Lower leg skin (tissue), 4 donors: Measurements from ENCODE around the gene VIT. TPM values are rescaled to one million over a fixed set of nuclear protein-coding genes. Genes with fewer than 3 reads are reported as not detected.
A peak's percentile ranks its signal among the peaks of the same experiment; 100 is the strongest.

ENCODE experiments used
- DNase-seq, 2 donors: peaks; one replicate each; pipeline ENCODE4 v3.0.0-alpha.2; 2019; ENCODE audit warnings: low spot score in 2 of 2
- H3K4me3 ChIP-seq: fragments of 200-600 bp; sonication (generic); 2 replicates; pipeline ENCODE4 v1.5.1; 2017; ENCODE audit warnings: mild to moderate bottlenecking, low read depth; ENCODE audit not compliant: poor library complexity, severe bottlenecking
- POLR2A ChIP-seq, 2 donors: fragments of 450-650 bp; IDR thresholded peaks; one replicate each; pipeline ENCODE4 v1.6.1; 2016 to 2017; ENCODE audit warnings: antibody characterized with exemption in 2 of 2, mild to moderate bottlenecking in 1 of 2, moderate library complexity in 1 of 2
- WGBS, 2 donors: methylation state at CpG; one replicate each; pipeline ENCODE4 v1.1.5; 2018; 5-methylcytosine and 5-hydroxymethylcytosine counted together
- intact Hi-C: fragments of 100-400 bp; cut with DNase I; formaldehyde crosslinking; loops from one replicate; pipeline ENCODE4 v1.15.0; 2023; ENCODE audit warnings: low total_unique reads
- total RNA-seq, 4 donors: library from RNA; depleted of rRNA; stranded (reverse); fragments of >200 nt; gene quantifications; one replicate each; pipeline ENCODE4 v1.1.0, GENCODE V29; 2016
- TF ChIP-seq, protein P1 (sequence below), 3 donors: fragments of 450-650 bp; IDR thresholded peaks; one replicate each; pipeline ENCODE4 v1.5.1; 2016; ENCODE audit warnings: antibody characterized with exemption in 3 of 3, mild to moderate bottlenecking in 3 of 3, moderate library complexity in 2 of 3

Gene VIT
- total RNA-seq, 4 donors from 2014 or later = 10.0 to 23.7 (median 13.8) TPM

DNA sequence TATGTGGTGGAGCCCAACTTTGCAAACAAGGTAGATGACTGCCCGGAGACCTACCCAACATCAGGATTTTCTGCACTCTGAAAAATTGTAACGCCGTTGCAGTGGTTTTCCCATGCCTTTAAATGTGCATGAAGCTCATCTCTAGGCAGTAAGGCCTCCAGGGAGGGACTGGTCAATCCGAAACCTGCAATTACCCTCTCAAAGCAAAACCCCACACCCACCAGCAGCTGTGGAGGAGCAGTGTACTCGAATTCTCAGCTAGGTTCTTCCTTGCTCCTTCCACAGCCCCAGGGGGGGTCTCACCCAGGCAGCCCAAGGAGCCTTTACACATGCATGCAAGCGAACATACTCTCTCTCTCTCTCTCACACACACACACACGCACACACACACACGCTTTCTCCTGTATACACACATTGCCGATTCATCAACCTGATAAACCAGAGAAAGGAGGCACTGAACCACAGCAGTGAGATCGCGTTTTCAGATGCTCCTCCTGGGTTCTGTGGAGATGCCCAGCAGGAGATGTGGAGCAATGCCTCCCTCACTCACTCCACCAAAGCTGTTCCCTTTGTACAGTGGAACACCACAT, 109.2 kb downstream of the VIT start:
- 88% methylated on average over 11 of the region's 11 CpGs for WGBS, 2 donors
- H3K4me3 ChIP-seq = no peak overlapping the region
- no peak for TF ChIP-seq POLR2A (IDR thresholded peaks at IDR 0.05)
- TF ChIP-seq, protein P1, sequence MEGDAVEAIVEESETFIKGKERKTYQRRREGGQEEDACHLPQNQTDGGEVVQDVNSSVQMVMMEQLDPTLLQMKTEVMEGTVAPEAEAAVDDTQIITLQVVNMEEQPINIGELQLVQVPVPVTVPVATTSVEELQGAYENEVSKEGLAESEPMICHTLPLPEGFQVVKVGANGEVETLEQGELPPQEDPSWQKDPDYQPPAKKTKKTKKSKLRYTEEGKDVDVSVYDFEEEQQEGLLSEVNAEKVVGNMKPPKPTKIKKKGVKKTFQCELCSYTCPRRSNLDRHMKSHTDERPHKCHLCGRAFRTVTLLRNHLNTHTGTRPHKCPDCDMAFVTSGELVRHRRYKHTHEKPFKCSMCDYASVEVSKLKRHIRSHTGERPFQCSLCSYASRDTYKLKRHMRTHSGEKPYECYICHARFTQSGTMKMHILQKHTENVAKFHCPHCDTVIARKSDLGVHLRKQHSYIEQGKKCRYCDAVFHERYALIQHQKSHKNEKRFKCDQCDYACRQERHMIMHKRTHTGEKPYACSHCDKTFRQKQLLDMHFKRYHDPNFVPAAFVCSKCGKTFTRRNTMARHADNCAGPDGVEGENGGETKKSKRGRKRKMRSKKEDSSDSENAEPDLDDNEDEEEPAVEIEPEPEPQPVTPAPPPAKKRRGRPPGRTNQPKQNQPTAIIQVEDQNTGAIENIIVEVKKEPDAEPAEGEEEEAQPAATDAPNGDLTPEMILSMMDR (IDR thresholded peaks at IDR 0.05) = no peak
- DNase-seq = peak in 1 of 2 donors; percentile 57
- intact Hi-C loops = no loop called here

DNA sequence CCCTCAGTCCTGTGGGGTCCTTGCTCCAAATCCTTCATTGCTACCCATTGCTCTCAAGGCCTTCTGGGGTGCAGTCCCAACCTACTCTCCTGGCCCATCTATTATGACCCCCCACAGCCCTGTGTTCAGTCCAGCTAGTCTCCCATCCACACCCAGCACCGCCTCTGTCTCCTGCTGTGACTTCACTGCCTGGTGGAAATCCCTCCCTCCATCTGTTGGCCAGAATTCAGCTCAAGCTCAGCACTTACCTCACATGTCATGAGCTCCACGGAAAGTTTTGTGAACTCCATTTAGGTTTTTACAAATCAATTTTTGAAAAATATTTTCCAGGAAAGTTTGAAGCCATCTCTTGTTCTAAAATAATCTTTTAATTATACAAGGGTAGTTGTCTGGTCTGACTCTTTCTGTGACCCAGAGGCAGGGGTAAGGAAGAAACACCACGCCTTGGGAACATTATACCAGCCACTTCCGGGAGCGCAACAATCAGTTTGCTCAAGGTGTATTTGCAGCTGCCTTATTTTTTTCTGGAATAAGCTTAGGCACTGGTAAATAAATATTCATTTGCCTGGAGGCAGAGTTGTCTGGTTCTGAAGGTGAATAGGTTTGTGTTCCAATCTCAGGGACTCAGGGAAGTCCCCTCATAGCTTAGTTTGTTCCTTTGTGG, 110.8 kb downstream of the VIT start:
- peak in 1 of 2 donors; percentile 28 for DNase-seq
- TF ChIP-seq POLR2A (IDR thresholded peaks at IDR 0.05) = no peak
- TF ChIP-seq, protein P1 (IDR thresholded peaks at IDR 0.05) = no peak
- no peak overlapping the region for H3K4me3 ChIP-seq
- intact Hi-C loops = no loop called here
- WGBS, 2 donors = 45 to 49% methylated on average over 5 of the region's 5 CpGs

DNA sequence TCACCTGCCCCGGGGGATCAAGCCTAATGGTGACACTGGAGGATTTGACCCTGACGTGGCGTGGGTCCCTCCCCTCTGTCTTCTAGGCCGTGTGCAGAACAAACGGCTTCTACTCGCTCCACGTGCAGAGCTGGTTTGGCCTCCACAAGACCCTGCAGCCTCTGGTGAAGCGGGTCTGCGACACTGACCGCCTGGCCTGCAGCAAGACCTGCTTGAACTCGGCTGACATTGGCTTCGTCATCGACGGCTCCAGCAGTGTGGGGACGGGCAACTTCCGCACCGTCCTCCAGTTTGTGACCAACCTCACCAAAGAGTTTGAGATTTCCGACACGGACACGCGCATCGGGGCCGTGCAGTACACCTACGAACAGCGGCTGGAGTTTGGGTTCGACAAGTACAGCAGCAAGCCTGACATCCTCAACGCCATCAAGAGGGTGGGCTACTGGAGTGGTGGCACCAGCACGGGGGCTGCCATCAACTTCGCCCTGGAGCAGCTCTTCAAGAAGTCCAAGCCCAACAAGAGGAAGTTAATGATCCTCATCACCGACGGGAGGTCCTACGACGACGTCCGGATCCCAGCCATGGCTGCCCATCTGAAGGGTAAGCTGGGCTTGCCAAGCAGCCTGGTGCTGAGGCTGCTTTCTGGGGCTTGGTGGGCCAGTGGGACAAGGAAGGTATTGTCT, 112.0 kb downstream of the VIT start:
- WGBS, 2 donors = 95 to 96% methylated on average over 33 to 35 of the region's 35 CpGs
- H3K4me3 ChIP-seq = no peak overlapping the region
- peak in 1 of 2 donors; percentile 80 for DNase-seq

DNA sequence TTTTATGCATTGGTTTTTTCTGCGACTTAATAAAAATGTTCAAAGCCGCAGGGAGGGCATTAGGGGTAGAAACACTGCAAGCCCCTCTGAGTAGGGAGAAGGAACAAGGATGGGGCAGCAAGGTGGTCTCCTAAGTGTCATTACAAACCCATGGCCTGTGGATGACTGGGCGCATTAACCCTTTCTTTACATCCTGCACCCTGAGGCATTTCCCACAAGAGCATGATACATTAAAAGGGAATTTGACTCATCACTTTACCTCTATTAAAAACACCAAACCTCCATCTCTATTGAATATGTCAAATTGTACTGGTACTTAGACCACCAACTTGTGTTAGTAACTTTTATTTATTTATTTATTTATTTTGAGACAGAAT, 112.5 kb downstream of the VIT start:
- intact Hi-C loops = no loop called here
- WGBS, 2 donors = 91 to 97% methylated on average over 3 of the region's 3 CpGs

More for the DNA sequence above, 112.0 kb downstream of the VIT start:
- intact Hi-C loops = no loop called here
- TF ChIP-seq, protein P1 (IDR thresholded peaks at IDR 0.05) = no peak
- TF ChIP-seq POLR2A (IDR thresholded peaks at IDR 0.05) = no peak

DNA sequence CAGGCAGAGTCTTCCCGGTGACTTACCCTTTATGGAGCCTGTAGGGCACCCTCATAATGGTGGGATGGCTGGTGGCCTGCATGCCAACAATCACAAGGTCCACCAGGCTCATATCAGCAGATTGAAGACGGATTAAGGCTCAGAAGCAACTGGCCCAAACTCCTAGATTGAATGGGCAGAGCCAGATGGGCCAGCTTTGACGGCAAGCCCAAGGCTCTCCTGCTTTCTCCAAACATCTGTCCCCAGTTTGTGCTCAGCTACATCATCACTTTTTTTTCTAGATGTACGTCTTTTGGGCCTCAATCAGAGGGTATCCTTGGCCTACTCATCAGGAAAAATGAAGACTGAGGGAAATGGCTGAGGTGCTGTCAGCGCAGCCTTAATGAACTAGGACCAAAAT, 114.6 kb downstream of the VIT start:
- H3K4me3 ChIP-seq = no peak overlapping the region
- peak in 1 of 2 donors; percentile 36 for DNase-seq
- WGBS, 2 donors = 88 to 90% methylated on average over 5 of the region's 5 CpGs
- no peak for TF ChIP-seq POLR2A (IDR thresholded peaks at IDR 0.05)
- TF ChIP-seq, protein P1 (IDR thresholded peaks at IDR 0.05) = no peak
- intact Hi-C loops = no loop called here

More for the DNA sequence above, 112.5 kb downstream of the VIT start:
- H3K4me3 ChIP-seq = no peak overlapping the region
- DNase-seq = no peak
- TF ChIP-seq, protein P1 (IDR thresholded peaks at IDR 0.05) = no peak
- no peak for TF ChIP-seq POLR2A (IDR thresholded peaks at IDR 0.05)
